ENCODE data around the gene PRKACA.
"Not testable (repeated sequence)": the region's sequence is repeated elsewhere in the genome, so short reads cannot be mapped to it uniquely, and the experiment has no call there.

GRCh38 chr19:14050961-14051360 is 66.6 kb downstream of the PRKACA start:
- not testable (repeated sequence) for TF ChIP-seq CTCF (IDR thresholded peaks at IDR 0.05; ENCODE audit: low read depth, low read length); POLR2A (IDR thresholded peaks at IDR 0.05; ENCODE audit: extremely low read depth, insufficient read length)

Measured in NB4 (cell line).